D341Med (cell line): ENCODE measurements around the gene ENPP6.
"Not testable (repeated sequence)": the region's sequence is repeated elsewhere in the genome, so short reads cannot be mapped to it uniquely, and the experiment has no call there.

ENCODE experiments used
- DNase-seq: peaks from one replicate; pipeline ENCODE4 v3.0.0; 2012; ENCODE audit warnings: low spot score

ENPP6 gene

DNA sequence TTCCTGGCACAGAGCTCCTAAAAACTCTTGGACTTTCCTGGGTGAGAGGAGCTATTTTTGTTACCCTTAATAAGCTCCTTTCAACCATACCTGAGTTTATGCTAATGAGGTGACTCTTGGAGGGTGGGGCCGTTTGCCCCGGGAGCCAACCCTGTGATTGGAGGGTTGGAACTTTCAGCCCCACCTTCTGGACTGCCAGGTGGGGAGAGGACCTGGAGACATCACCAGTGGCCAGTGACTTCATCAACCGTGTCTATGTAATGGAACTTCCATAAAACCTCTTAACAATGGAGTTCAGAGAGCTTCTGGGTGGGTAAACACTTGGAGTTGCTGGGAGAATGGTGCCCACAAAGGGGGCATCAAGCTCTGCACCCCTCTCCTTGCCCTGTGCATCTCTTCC, 17.9 kb upstream of the ENPP6 start:
- no peak for DNase-seq

DNA sequence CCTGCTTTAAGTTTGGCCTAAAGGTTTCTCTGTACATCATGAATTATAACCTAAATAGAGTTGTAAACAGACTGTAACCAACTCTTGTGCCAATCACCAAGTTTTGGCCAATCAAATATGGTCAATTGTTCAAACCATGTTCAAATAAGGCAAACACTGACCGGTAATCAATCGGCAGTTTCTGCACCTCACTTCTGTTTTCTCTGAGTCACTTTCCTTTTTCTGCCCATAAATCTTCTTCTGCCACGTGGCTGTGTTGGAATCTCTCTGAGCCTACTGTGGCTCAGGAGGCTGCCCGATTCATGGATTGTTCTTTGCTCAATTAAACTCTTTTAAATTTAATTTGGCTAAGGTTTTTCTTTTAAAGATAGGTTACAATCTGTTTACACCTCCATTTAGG, 16.5 kb upstream of the ENPP6 start:
- no peak for DNase-seq

DNA sequence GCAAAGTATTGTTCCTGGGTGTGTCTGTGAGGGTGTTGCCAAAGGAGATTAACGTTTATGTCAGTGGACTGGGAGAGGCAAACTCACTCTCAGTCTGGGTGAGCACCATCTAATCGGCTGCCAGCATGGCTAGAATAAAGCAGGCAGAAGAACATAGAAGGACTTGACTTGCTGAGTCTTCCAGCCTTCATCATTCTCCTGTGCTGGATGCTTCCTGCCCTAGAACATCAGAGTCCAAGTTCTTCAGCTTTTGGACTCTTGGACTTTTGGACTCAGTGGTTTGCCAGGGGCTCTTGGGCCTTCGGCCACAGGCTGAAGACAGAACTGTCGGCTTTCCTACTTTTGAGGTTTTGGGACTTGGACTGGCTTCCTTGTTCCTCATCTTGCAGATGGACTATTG, 15.3 kb upstream of the ENPP6 start:
- no peak for DNase-seq

DNA sequence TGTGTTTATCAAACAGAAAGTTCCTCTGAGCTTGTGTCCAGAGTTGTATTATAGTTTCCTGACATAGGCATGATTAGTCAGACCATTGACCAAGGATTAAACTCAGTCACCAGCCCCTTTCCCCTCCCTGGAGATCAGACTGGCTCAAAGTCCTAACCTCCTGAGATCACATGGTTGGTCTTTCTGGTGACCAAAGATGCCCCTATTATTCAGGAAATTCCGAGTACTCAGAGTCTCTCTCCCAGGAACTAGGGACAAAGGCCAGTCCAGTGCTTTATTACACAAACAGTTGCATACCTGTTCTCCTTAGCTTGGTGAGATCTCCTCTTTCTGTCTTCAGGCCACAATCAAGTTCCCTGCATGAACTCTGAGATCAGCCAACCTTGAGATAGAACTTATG, 14.5 kb upstream of the ENPP6 start:
- DNase-seq = no peak

DNA sequence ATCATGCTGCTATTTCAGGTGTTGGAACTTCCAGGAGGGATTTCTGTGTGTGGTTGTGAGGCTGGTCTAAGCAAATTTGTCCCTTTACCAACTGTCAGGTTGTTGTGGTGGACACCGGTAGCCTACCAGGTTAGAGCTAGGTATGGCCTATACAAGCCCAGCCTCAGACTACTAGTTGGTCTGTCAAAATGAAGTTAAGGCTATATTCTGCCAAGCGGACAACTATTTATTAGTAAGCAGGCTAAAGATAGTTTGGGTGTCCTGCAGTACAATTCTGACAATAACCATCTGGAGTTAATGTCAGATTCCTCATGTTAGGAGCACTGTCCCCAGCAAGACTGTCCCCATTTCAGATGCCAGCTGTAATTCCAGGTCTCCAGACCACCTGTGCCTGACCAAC, 13.9 kb upstream of the ENPP6 start:
- no peak for DNase-seq

DNA sequence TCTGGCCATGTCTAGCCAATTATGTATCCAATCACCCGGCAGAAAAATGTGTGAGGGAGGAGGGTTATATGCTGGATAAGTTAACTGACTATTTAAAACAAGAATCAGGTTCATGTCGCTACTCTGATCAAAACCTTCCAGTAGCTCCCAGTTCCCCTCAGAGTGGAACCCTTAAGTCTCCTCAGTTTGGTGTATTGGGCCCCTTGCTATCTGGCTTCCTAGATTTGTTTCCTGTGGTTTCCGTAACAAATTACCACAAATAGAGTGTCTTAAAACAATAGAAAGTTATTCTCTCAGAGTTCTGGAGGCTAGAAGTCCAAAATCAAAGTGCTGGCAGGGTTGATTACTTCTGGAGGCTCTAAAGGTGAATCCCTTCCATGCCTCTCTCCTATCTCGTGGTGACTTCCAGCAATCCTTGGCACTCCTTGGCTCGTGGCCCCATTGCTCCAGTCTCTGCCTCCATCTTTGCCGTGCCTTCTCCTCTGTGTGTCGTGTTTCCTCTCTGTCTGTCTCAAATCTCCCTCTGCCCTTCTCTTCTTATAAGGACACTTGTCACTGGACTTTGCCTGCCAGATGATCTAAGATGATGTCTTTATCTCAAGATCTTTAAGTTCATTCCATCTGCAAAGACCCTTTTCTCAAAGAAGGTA, 10.5 kb upstream of the ENPP6 start:
- DNase-seq = no peak

DNA sequence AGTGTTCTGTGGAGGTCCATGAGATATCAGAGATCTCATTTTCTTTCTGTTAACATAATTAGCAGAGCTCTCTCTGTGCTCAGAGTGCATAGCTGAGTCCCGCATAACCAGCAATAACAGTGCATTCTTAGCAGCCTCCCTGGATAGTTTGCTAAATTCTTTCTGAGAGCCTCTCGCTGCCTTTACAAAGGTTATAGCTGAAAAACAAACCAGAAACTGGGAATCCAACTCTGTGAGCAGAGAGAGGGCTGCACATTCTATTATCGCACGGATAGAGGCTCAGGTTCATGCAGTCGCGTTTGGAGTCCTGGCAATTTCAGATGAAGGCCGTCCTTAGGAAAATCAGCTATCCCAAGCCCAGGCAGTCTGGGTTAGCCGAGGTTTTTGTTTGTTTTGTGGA, 1.2 kb downstream of the ENPP6 start:
- no peak for DNase-seq

DNA sequence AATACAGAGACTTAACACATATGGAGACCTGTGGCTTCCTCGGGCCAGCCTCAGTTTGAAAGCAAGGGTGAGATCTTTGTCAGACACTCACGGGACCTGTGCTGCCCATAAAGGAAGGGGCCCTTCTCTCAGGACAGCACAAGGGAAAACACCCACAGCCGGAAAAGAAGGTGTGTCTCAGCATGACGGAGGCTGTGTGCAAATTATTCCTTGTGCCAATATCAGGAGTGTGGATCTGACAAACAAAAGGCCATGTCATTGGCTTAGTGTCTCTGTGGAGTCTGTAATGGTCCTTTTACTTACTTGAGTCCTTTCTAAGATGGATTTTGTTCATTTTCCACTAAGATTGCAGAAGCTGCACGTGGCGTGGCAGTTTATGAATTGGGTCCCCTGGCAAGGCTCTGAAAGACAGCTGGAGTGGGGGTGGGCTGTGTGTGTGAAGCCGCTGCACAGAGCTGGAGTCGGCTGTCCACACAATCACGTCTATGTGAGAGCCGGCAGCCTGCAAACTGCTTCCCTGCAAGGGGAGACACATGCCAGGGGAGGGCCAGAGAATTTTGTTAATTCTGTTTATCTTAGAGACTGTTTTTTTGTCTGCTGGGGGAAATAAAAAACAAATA, 1.9 kb downstream of the ENPP6 start:
- DNase-seq = no peak

DNA sequence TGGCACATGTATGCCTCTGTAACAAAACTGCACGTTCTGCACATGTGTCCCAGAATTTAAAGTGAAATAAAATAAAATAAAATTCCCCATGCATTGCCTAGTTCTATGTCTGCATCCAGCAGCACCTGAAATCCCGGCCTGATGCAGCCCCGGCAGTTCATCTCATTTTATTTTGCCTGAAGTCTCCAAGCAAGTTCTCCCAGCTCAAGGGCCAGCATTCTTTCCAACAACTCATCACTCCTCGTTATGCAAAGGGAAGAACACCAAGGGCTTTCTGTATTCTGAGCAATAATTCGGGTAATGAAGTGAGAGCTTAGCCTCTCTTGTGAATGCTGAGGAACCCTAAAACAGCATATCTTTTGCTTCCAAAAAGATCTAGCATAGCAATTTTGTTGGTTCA, 2.7 kb downstream of the ENPP6 start:
- no peak for DNase-seq

DNA sequence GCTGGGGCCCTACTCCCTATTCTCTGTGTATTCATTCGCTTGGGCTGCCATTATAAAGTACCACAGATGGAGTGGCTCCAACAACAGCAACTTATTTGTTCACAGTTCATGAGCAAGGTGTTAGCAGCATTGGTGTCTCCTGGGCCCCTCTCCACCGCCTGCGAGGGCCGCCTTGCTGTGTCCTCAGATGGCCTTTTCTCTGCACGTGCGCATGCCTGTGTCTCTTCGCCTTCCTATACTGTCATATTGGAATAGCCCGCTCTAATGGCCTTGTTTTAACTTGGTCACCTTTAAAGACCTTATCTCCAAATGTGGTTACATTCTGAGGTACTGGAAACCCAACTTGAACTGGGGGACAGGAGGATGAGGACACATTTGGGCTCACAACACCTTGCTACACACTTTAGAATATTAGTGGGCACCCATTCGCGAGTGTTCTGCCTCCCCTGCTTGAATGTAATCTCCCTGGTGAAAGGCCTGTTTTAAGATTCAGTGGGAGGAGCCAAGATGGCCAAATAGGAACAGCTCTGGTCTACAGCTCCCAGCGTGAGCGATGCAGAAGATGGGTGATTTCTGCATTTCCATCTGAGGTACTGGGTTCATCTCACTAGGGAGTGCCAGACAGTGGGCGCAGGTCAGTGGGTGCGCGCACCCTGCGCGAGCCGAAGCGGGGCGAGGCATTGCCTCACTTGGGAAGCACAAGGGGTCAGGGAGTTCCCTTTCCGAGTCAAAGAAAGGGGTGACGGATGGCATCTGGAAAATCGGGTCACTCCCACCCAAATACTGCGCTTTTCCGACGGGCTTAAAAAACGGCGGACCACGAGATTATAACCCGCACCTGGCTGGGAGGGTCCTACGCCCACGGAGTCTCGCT, 9.7 kb downstream of the ENPP6 start:
- DNase-seq = not testable (repeated sequence)

DNA sequence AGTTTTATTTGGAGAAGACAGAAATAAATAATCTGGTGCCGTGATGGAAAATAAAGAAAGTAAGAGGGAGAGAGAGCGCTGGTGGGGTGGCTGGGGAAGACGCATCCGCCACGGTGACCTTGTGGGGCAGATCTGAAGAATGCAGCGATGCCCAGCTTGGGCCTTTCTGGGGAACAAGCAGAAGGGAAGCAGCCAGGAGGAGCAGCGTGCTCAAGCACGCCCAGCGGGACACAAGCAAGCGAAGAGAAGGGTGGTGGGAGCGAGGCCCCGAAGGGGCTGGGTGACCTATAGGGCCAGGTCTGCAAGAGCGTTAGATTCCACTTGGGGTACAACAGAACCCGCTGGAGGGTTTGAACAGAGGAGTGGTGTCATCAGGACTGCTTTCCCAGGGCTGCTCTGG, 12.4 kb downstream of the ENPP6 start:
- no peak for DNase-seq

DNA sequence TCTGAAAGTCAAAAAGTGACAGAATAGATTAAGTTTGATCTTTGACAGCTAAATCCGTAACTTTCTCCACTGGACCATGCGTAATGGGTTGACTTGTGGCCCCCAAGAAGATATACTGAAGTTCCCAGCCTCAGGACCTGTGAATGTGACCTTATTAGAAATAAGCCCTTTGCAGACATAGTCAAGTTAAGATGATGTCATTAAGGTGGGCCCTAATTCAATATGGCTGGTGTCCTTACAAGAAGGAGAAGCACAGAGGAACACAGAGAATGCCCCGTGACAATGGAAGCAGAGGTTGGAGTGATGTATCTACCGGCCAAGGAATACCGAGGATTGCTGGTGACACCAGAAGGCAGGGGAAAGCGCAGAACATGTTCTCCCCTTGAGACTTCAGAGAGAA, 14.4 kb downstream of the ENPP6 start:
- no peak for DNase-seq

DNA sequence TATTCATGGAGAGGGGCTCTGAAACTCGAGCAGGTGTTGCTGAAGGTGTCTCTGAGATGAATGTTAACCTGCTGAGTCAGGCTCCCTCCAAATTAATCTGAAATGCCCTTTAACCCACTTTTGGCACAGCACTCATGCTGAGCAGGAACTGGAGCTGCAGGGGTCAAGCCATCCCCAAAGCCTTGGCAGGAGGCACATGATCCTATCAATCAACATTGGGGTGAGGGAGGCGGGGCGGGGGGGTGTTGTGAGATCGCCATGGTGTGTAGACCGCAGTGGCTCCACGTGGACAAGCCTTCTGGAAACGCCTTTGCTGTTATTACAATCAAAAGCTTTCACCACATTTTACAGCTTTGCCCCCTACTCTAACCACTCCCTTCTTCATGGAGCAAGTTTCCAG, 16.5 kb downstream of the ENPP6 start:
- DNase-seq = no peak

DNA sequence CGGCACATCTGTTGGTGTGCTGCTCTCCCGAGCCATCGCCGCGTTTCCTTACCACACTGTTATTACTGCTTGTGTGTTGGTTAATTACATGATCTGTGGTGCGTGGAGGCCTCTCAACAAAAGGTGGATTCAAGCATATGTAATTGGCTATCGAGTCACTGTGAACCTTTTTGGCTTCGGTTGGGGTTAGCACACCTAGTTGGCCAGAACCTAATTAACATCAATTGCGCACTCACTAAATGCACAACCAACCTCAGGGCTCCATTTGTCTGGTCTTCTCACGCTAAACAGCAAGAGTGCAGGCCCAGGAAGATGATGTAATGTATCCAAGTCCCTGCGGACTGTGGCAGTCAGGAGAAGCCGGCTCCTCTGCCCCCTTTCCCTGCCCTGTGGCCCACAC, 17.4 kb downstream of the ENPP6 start:
- DNase-seq = no peak

DNA sequence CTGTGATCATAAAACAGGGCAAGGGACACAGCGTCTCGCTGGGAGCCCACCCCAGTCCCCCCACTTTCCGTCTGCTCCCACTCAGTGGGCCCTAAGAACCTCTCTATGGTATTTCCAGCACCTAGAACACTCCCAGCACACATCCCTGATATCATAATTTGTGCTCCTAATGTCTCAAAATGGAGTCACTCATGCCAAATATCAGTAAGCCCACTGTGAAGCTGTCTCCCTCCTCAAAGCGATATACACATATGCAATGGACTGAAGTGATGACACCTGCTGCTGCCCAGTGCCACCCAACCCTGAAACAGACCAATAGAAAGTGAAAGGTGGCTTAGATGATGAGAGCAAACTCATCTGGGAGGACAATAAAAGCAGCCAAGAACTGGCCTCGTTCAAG, 17.9 kb downstream of the ENPP6 start:
- DNase-seq = no peak

DNA sequence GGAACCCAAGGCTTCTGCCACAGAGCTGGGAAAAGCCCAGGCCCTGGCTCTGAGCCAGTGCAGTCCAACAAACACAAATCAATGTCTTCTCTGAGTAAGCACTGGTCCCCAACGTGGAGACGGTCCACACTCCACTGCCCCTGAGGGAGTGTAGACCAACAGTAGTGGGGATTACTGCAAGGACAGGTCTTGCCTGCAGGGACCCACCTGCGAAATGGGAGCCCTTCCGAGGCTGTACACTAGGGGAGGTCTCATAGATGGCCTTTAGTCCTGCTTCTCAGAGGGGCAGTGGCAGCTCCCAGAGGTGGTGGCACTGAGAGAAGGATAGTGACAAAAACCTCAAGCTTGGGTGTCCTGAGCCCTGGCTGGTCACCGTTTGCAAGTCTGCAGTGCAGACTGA, 19.5 kb downstream of the ENPP6 start:
- DNase-seq = no peak

DNA sequence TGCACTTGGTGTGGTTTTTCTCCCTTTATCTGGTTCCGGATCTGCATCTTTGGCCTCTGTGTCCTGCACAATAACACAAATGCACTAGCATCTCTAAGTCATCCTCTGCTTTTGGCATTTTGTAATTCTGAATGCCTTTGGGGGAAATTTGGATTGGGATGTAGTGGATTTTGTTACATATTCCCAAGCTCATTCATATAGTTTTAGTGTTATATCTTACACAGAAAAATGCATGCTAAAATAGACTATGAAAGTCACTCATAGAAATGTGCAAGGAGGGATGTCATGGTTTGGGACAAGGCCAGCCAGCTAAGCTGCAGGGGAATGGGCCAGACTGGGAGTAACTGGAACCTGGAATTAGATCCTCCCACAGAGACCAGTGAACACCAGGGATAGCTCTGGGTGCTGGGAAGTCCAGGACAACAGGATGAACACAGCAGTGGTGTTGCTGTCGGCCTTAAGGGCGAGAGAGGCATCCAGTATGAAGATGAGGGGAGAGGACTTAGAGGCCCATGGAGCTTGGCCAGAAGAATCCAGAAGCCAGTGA, 20.1 kb downstream of the ENPP6 start:
- no peak for DNase-seq

DNA sequence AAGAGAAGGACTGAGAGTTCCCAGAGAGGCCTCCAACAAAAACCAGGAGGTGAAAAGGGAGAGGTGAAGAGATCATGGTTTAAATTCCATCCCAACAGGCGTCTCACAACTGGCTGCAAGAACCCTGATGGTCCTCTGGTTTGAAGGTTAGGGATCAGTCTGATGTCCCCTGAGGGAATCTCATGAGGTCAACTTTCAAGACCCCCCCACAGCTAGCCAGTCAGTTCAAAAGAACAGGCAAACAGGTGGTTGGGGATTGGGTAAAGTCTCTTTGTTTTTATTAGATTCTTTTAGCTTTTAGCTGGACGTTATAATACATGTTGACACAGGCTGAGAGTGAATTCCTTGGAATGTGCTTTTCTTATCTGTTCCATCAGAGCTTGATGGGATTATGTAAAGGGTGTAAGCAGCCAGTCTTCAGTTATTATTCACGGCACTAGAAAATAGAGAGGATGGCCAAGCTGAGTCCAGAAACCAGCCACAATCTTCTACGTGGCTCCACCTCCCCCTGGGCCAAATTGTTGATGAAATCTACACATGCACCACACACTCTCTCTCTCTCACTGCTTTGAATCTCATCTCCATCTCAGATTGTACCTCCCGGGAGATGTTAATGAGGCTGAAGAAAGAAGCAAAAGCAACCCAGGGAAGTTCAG, 20.8 kb downstream of the ENPP6 start:
- no peak for DNase-seq

DNA sequence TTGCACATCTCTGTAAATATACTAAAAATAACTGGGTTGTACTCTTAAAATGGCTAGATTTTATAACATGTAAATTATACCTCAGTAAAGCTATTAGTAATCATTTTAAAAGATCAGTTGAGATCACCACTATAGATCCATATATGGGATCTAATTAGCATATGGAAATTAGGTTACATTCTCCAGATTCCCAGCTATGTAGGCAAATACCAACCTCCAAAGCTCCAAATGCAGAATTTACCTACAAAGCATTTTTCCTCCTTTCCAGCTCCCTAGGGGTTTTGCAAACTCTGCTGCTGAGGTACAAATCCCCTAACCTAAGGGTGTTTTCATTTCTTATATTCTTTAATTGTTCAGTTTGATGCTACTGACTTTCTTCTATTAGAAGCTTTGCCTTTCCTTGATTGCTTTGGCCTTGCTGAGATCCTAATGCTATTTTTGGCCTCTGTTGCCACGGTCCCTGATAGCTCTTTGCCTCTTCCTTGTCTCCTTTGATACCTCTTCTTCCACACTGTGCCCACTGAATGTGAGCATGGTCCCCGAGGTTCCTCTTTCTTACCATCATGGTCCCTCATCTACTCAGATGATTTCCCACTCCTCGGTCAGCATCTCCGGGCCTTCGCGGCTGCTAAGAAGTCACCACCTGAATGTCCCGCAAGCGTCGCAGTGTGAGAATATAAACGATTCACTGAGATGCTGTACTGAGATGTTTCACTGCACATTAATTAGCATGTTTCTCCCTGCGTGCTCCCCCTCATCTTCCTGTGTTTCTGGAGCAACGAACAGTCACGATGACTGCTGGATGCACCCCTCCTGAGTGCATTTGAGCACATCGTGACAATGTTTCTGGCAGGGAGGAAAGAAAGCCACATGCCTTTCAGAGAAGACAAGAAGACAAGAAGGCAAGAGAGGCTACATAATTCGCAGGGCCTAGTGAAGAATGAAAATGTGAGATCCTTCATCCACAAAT, 23.8 kb downstream of the ENPP6 start:
- DNase-seq = no peak

DNA sequence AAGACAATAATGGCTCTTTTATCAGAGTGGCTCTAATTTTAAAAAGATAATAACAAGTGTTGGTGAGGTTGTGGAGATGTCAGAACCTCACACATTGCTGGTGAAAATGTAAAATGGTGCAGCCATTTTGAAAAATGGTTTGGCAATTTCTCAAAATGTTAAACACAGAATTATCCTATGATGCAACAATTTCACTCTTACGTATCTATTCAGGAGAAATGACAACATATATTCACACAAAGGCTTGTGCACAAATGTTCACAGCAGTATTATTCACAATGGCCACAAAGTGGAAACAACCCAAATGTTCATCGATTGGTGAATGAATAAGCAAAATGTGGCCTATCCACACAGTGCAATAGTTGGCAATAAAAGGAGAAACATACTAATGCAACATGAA, 24.7 kb downstream of the ENPP6 start:
- no peak for DNase-seq

DNA sequence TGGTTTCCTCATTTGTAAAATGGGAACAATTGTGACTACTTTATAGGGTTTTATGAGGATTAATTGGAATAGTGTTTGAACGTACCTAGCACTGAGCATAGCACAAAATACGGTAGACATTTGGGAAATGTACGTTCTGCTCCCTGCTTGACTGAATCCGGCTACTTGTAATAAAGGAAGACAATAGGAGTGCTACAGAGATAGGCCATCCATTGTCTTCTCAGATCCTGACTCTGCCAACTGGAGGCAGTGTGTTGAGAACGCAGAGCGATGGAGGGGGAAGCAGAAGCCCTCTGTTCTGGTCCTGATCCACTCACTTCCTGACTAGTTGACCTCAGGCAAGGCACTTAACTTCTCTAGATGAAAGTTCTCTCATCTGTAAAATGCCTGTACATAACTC, 26.4 kb downstream of the ENPP6 start:
- no peak for DNase-seq
